ENCODE results near the gene LIPA.

DNA sequence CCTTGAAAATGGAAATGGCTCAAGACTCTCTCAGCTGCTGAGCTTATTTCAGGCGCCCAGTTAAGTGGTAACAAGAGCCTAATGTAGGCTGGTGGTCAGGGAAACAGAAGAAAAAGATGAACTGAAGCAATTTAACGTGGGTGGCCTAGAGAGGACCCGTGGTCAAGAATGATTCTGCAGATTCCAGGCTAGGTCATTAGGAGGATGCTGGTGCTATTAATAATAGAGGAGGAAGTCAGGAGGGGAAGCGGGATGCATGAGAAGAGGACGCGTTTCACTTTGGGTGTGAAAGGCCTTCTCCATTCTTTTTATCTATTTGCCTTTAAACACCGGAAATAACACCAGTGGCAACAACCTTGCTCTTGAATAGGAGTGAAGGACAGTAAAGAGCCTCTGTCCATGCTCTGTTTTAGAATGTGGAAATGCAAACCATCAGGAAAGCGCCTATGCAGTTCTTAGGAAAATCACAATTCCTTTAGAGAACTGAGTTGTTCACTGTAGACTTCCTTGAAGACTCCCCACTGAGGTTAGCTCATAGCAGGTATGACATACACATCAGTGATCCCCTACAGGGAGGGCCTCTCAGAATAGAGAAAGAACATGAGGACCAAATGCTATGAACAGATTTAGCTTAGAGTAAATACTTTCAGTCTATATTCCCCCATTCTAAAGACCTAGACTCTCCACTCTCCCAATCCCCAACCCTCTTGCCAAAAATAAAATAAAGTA is 8.6 kb downstream of the LIPA start:
- TF ChIP-seq EZH2phosphoT487 (IDR thresholded peaks at IDR 0.05; ENCODE audit: insufficient read depth, low read depth) (no peak), EZH2 (IDR thresholded peaks at IDR 0.05; ENCODE audit: insufficient read depth, poor library complexity, severe bottlenecking) (no peak)

Measured in GM23248 (cell line).